ENCODE measurements around the gene NXNL2.

DNA sequence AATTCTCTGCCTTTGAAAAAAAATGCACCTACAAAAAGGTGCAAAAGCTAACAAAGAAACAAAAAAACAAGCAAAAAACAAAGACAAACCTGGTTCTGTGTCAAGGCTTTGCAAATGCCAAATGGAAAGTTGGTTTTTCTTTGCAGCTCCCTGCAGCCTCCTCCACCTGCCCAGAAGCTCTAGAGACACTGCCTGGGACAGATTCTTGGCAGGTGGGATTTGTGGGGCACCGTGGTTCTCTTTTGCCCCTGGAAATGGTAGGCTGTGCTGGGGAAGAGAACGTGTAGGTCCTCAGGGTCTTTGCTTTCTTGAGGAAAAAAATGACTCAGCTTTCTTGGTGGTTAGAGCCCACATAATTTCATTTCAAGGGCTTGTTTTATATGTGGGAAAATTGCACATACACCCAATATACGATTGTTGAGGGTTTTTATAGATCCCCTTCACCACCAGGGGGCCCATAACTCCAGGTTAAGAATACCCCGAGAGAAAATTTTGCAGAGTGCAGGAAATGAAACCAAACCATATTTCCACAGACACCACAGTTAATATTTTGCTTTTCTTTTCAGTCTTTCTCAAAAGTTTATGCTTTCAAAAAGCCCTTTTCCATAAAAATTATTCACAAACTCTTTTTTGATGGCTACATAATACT lies 58.7 kb downstream of the NXNL2 start:
- TF ChIP-seq POLR2A (IDR thresholded peaks at IDR 0.05) (no peak), EP300 (IDR thresholded peaks at IDR 0.05) (no peak)
- TF ChIP-seq, protein P1, sequence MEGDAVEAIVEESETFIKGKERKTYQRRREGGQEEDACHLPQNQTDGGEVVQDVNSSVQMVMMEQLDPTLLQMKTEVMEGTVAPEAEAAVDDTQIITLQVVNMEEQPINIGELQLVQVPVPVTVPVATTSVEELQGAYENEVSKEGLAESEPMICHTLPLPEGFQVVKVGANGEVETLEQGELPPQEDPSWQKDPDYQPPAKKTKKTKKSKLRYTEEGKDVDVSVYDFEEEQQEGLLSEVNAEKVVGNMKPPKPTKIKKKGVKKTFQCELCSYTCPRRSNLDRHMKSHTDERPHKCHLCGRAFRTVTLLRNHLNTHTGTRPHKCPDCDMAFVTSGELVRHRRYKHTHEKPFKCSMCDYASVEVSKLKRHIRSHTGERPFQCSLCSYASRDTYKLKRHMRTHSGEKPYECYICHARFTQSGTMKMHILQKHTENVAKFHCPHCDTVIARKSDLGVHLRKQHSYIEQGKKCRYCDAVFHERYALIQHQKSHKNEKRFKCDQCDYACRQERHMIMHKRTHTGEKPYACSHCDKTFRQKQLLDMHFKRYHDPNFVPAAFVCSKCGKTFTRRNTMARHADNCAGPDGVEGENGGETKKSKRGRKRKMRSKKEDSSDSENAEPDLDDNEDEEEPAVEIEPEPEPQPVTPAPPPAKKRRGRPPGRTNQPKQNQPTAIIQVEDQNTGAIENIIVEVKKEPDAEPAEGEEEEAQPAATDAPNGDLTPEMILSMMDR (IDR thresholded peaks at IDR 0.05): peak in 4 of 7 experiments; percentile 43 to 76 (median 67)
